GM18502 (cell line): Measurements from ENCODE around the gene SLCO4C1.
A peak's percentile ranks its signal among the peaks of the same experiment; 100 is the strongest.
"Not testable (repeated sequence)": the region's sequence is repeated elsewhere in the genome, so short reads cannot be mapped to it uniquely, and the experiment has no call there.

ENCODE experiments used
- ATAC-seq: cut with Tn5 transposase; IDR thresholded peaks from one replicate; pipeline ENCODE4 v1.9.1; 2021; ENCODE audit warnings: mild to moderate bottlenecking; ENCODE audit not compliant: unreplicated experiment, poor library complexity

The SLCO4C1 gene

GRCh38 chr5:102296178-102296817, at the start of gene SLCO4C1:
Gene SLCO4C1, minus strand, starts transcription at chr5:102296284. Its CDS starts 22 bp downstream, at chr5:102296262.
- ATAC-seq: peak; percentile 98

- ATAC-seq: no peak
Observed at GRCh38 chr5:102341681-102342288, 45.7 kb upstream of the SLCO4C1 start.

GRCh38 chr5:102324714-102325113, 28.6 kb upstream of the SLCO4C1 start:
- no peak for ATAC-seq

GRCh38 chr5:102318801-102319200, 22.7 kb upstream of the SLCO4C1 start:
- not testable (repeated sequence) for ATAC-seq

GRCh38 chr5:102314328-102314727, 18.2 kb upstream of the SLCO4C1 start:
- ATAC-seq: no peak

- ATAC-seq: no peak
Observed at GRCh38 chr5:102313912-102314311, 17.8 kb upstream of the SLCO4C1 start.

- ATAC-seq: no peak
Observed at GRCh38 chr5:102312586-102313370, 16.7 kb upstream of the SLCO4C1 start.

GRCh38 chr5:102309586-102309985, 13.5 kb upstream of the SLCO4C1 start:
- ATAC-seq: no peak

- peak; percentile 62 for ATAC-seq
Observed at GRCh38 chr5:102307232-102307631, 11.1 kb upstream of the SLCO4C1 start.

GRCh38 chr5:102306121-102306520, 10.0 kb upstream of the SLCO4C1 start:
- no peak for ATAC-seq

GRCh38 chr5:102295534-102296177, 428 bp downstream of the SLCO4C1 start:
- peak; percentile 3 for ATAC-seq

- ATAC-seq: no peak
Observed at GRCh38 chr5:102294886-102295395, 1.1 kb downstream of the SLCO4C1 start.

- no peak for ATAC-seq
Observed at GRCh38 chr5:102290004-102290403, 6.1 kb downstream of the SLCO4C1 start.

- no peak for ATAC-seq
Observed at GRCh38 chr5:102289251-102289899, 6.7 kb downstream of the SLCO4C1 start.

GRCh38 chr5:102288630-102289029, 7.5 kb downstream of the SLCO4C1 start:
- ATAC-seq: no peak

GRCh38 chr5:102286476-102286875, 9.6 kb downstream of the SLCO4C1 start:
- ATAC-seq: no peak

- ATAC-seq: peak; percentile 38
Observed at GRCh38 chr5:102283102-102283797, 12.8 kb downstream of the SLCO4C1 start.

- ATAC-seq: no peak
Observed at GRCh38 chr5:102279711-102280110, 16.4 kb downstream of the SLCO4C1 start.

- ATAC-seq: no peak
Observed at GRCh38 chr5:102278231-102278630, 17.9 kb downstream of the SLCO4C1 start.

- ATAC-seq: no peak
Observed at GRCh38 chr5:102277144-102277543, 18.9 kb downstream of the SLCO4C1 start.
